ENCODE results near the gene CSF3R.

CSF3R gene

DNA sequence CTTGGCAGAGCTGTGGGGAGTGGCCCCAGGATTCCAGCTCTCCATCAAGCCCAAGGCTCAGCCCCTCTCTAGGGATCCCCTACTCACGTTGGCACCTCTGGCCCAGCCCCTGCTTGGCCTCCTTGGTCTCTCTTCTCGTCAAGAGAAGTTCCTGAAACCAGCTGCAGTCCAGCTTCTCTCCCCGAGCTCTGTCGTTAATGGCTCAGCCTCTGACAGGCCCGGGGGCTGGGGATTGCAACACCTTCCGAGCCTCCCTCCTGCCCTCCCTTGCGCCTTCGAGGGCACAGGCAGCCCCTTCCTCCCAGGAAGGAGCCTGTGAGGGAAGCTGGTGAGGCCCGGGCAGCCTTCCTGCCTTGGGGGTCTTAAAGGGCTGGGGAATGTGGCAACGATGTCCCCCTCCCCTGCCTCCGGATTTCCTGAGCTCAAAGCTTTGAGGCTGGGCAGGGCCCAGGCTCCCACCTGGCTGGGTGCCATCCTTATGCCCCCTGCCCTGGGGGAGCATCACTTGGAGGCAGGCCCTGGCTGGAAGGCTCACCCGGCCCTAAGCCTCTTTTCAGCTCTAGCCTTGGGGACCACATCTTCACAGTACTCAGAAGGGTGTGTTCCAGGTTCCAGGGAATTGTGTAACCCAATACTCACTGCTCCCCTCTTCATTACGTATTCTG, at the start of gene CSF3R:
Gene CSF3R, minus strand, starts transcription at position 190 of the 665 bp plus-strand sequence. CDS start 3,417 bp downstream, outside the sequence.
- intact Hi-C loops (cut with DNase I), result no loop called here
- DNase-seq, result peak in 11 of 42 donors; percentile 4 to 44 (median 19)

- DNase-seq, result peak in 1 of 42 donors; percentile 2
- intact Hi-C loops (cut with DNase I), result no loop called here
Observed at GRCh38 chr1:36531833-36532232, 49.1 kb upstream of the CSF3R start.

GRCh38 chr1:36530791-36531190, 48.1 kb upstream of the CSF3R start:
- DNase-seq, result peak in 2 of 42 donors; percentile 5 to 29
- intact Hi-C loops (cut with DNase I), result no loop called here

DNA sequence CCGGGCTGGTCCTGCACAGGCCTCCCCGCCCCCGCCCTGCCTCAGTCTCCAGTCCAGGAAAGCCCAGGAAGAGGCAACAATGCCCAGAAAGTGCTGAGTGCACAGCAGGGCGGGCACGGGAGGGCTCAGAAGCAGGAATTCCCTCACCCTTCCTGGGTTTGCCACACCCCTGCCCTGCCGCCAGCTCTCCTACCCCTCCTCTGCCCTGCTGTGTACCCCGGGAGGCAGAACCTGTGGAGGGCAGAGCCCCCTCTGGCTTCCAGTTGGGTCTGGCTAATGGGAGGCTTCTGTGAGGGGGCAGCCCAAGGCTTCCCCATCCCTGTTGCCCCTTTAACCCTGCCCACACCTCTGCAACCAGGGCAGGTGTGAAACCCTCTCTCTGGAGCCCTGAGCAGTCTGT, 47.5 kb upstream of the CSF3R start:
- intact Hi-C loops (cut with DNase I), result no loop called here

GRCh38 chr1:36529769-36530260, 47.1 kb upstream of the CSF3R start:
- peak in 1 of 42 donors; percentile 16 for DNase-seq
- intact Hi-C loops (cut with DNase I), result no loop called here

More for the DNA sequence above, 47.5 kb upstream of the CSF3R start:
- no peak for DNase-seq

DNA sequence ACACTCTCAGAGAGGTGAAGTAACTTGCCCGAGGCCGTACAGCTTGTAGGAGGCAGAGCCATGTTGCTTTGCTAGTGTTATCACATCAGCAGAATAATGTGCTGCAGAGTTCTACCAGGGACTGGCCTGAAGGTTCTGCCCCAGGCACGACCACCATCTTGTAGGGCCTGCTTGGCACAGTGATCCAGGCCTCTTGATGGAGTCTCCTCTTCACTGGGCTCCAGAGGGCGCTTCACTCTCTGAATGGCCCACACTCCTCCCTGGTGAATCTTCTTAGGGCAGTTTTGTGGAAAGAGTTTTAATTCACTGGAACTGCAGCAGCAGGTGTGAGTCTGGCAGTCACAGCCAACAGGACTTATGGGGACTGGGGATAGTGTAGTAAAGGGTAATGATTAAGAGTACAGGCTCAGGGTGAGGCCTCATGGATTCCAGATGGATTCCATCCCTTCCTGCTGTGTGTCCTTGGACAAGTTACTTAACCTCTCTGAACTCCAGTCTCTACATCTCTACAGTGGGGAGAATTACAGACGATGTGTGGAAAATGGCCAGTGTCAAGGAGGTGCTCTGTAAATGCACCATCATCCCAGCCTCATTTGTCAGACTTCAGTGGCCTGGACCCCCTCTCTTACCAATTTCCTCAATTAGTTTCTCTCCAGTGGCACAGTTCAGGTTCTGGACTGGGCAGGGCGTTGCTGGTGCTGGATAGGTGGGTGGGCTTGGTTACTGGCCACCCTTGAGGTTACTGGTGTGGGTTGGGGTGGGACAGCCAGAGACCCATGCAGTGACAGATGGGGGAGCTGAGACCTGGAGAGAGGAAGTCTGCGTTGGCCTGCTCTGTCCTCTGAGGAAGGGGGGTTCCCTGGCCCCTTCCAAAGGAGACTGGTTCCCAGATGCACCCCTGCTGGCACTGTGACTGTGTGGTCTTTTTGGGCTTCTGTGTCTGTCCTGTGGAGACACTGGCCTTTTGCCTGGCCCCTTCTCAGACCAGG, 45.9 kb upstream of the CSF3R start:
- peak in 2 of 42 donors; percentile 9 for DNase-seq
- intact Hi-C loops (cut with DNase I), result no loop called here

DNA sequence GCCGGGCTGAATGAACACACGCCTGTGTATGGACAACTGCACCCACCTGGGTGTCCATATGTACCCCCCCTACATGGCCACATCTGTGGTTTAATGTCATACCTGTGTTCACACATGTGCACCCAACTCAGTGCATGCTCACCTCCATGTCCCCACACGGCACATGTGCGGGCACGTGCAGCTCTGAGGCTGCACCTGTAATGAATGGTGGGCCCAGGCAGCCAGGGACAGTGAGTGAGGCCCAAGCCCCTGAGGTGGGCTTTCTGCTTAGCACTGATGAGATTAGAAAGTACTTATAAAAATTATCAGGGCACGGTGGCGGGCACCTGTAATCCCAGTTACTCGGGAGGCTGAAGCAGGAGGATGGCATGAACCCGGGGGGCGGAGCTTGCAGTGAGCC, 42.5 kb upstream of the CSF3R start:
- DNase-seq, result peak in 1 of 42 donors; percentile 32
- intact Hi-C loops (cut with DNase I), result no loop called here

- intact Hi-C loops (cut with DNase I), result no loop called here
- DNase-seq, result peak in 1 of 42 donors; percentile 13
Observed at GRCh38 chr1:36524359-36525062, 41.8 kb upstream of the CSF3R start.

DNA sequence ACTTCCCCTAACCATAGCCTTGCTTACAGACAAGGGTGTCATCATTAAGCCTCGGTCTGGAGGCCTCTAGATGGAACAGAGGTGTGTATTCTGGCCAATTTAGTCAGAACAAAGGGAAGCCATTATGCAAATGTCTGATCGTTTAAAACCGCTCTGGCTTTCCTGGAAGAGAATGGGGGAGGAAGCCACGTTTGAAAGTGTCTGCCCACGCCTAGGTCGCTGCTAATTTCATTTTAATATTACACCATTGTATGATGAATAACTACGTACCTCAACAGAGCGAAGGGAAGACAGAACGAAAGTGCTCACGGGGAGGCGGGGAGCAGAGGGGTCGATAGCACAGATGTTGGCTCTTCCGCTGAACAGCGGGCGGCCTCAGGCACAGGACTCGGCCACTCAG, 41.1 kb upstream of the CSF3R start:
- peak in 34 of 42 donors; percentile 7 to 79 (median 37) for DNase-seq

GRCh38 chr1:36523230-36523495, 40.5 kb upstream of the CSF3R start:
- intact Hi-C loops (cut with DNase I), result no loop called here
- no peak for DNase-seq

More for the DNA sequence above, 41.1 kb upstream of the CSF3R start:
- intact Hi-C loops (cut with DNase I), result no loop called here

DNA sequence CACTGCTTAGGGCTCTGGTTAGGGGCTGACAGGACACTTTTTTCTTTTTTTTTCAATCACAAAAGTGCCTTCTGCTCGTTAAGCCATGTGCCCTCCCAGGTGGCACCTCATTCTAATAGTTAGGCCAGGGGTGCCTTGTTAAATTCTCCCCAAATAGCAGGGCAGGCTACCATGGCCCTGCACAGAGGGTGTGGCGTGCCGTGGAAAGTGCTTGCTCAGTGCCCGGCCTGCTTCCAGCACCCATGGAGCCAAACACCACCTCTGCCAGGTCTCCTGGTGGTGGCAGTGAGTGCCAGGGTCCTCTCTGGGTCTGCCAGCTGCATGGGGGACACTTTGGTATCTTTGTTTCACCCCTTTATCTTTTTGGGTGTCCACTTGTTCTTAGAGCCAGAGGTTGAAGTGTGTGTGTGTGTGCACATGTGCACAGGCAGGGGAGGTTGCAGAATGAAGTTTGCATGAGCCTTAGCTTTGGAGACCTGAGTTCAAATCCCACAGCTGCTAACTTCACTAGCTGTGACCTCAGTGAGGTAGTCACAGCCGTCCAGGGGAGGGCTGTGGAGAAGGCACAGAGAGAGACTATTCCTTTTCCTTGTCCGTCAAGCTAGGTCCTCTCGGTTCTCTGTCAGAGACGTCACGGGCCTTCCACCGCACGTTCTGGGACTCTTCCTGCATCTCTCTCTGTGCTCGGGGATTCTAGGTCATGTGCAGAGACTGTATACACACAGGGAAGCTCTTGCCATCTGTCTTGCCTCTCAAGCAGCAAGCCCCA, 39.9 kb upstream of the CSF3R start:
- DNase-seq, result peak in 1 of 42 donors; percentile 34
- intact Hi-C loops (cut with DNase I), result no loop called here

DNA sequence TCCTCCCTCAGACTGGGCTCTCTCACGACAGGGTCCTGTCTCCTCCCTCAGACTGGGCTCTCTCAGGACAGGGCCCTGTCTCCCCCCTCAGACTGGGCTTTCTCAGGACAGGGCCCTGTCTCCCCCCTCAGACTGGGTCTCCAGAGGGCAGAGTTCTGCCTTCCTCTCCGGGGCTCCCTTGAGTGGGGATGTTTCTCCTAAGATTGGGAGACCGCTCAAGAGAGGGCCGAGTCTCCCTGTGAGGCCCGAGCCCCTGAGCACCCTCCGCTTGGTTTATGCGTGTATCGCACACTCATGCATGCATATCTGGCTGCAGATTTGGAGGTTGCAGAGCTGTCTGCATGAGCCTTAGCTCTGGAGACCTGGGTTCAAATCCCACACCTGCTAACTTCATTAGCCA, 39.3 kb upstream of the CSF3R start:
- DNase-seq, result peak in 1 of 42 donors; percentile 34
- intact Hi-C loops (cut with DNase I), result no loop called here

GRCh38 chr1:36520771-36521420, 38.2 kb upstream of the CSF3R start:
- intact Hi-C loops (cut with DNase I), result no loop called here
- peak in 2 of 42 donors; percentile 13 to 31 for DNase-seq

DNA sequence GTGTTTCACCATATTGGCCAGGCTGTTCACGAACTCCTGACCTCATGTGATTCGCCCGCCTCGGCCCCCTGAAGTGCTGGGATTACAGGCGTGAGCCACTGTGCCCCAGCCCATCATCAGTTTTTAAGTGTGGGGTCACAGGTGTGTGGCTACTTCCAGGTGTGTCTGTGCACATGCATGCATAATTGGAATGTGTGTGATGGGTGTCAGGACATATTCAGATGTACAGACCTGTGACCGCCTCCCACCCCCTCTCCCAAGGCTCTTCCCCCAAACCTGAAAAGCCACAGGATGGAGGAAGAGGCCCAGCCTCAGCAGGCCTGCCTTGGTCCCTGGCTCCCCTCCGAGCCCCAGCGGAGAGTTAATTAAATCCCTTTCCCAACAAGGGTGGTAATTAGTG, 37.3 kb upstream of the CSF3R start:
- peak in 2 of 42 donors; percentile 25 to 38 for DNase-seq
- intact Hi-C loops (cut with DNase I), result no loop called here

- intact Hi-C loops (cut with DNase I), result no loop called here
Observed at GRCh38 chr1:36517011-36517771, 34.5 kb upstream of the CSF3R start.

GRCh38 chr1:36516372-36517010, 33.8 kb upstream of the CSF3R start:
- peak; percentile 27 to 82 (median 56) for DNase-seq
- intact Hi-C loops (cut with DNase I), result no loop called here

More at GRCh38 chr1:36517011-36517771, 34.5 kb upstream of the CSF3R start:
- DNase-seq, result peak in 2 of 42 donors; percentile 2 to 22

Measured in head of caudate nucleus (tissue), 42 donors.